GM18508 (cell line): ENCODE data around the gene TBC1D4.

Experiments used
- ATAC-seq: cut with Tn5 transposase; IDR thresholded peaks from one replicate; pipeline ENCODE4 v1.9.1; 2021; ENCODE audit warnings: moderate number of reproducible peaks; ENCODE audit not compliant: insufficient read depth, unreplicated experiment

Gene TBC1D4

GRCh38 chr13:75399168-75399878, 82.6 kb downstream of the TBC1D4 start:
- no peak for ATAC-seq

- no peak for ATAC-seq
Measured at GRCh38 chr13:75398072-75398471, 83.9 kb downstream of the TBC1D4 start.

DNA sequence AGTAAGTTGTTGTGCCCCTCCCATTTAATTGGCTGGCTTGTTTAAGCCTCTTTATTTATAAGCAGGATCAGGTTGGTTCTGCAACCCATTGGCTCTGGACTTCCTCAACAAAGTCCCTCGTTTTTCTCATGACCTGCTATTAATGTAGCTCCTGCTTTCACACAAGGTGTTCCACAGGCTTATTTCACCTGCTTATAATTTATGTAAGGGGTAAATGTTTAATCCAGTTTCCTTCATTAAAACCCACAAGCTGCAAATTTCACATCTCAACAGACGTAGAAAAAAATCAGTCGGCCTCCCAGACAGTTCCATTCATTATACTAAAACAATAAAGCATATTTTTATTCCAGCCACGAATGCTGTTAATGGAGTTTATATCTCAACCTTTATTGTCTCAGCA, 86.1 kb downstream of the TBC1D4 start:
- no peak for ATAC-seq

DNA sequence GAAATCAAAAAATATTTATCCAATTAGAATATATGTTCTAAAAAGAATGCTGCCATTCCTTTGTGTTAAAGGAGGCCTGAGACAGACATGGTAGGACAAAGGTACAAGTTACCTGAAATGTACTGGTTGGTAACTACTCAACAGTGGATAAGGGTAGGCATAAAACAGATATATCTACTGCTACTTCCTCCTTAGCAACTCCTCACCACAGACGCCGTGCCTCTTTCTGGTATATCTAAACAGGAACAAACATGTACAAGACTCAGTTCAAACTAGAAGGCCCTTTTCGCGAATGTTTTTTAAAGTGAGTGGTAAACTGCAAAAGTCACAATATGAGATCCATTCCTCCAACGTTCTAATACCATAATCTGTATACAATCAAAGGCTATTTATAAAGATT, 86.9 kb downstream of the TBC1D4 start:
- no peak for ATAC-seq

DNA sequence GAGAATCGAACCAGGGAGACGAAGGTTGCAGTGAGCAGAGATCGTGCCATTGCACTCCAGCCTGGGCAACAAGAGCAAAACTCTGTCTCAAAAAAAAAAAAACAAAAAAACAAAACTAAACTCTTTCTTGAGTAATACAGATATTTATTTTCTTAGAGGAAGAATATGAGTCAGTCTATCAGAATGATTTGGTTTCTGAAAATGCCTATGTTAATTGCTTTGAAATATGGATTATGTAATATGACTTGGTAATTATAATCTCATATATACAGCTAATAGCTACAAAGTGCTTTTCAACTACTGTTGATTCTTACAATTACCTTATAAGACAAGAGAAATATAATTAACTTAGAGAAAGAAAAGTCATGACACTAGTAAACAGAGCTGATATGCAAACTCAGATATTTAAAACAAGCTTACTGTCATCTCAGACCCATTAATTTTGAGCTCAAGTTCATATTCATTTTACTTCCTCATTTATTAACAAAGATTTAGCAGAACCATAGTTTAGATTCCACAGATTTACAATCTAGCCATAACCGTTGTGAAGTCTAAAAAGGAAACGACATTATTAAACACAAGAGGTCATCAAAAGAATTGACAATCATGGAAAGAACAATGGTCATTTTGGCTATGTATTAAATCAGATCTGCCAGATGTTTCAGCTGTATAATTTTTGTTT, 88.0 kb downstream of the TBC1D4 start:
- ATAC-seq, result no peak

GRCh38 chr13:75391432-75392100, 90.4 kb downstream of the TBC1D4 start:
- ATAC-seq, result no peak

GRCh38 chr13:75390229-75390628, 91.7 kb downstream of the TBC1D4 start:
- no peak for ATAC-seq

DNA sequence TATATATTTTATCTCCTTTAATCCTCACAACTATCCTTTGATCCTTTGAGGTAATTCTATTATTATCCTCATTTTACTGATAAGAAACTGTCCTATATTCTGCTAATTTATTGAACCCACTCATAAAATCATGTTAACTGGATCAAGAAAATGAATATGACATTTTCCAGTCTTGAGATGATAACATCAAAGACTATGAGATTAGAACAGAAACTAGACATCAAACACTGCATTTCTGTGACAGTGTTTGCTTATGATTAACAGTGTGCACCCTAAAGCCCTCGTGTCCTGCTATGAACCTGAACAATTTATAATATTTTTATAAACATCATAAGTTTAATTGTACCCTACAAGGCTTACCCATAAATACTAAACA, 96.3 kb downstream of the TBC1D4 start:
- no peak for ATAC-seq

- no peak for ATAC-seq
Measured at GRCh38 chr13:75384879-75385707, 96.9 kb downstream of the TBC1D4 start.

DNA sequence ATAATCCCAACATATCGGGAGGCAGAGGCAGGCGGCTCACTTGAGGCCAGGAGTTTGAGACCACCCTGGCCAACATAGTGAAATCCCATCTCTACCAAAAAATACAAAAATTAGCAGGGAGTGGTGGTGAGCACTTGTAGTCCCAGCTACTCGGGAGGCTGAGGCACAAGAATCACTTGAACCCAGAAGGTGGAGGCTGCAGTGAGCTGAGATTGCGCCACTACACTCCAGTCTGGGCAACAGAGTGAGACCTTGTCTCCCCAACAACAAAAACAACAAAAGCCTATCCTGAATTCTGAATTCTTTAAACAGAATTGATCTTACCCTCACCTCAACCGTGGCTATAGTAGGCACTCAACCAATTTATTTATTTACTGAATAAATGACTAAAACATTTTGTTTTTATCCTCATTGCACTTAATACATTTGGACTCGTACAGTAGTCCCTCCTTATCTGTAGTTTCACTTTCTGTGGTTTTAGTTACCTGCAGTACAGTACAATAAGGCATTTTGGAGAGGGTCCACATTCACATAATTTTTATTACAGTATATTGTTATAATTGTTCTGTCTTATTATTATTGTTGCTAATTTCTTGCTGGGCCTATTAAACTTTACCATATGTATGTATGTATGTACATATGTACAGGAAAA, 98.8 kb downstream of the TBC1D4 start:
- ATAC-seq, result no peak

DNA sequence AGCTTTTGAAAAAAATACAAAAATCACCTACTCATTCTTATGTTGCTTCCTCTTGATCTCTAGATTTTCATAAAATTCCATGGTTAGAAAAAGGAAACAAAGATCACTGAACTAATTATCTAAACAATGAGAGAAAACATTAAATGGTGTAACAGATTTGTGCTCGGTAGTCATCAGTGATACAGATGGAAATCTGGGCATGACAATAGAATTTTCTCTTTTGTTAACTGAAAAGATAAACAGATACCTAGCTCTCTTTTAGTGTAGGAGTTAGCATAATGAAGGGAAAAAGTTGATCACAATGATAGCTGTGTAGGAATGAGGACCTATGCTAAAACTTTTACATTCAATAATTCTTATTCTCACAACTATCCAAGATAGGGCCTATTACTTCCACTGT, 103.7 kb downstream of the TBC1D4 start:
- ATAC-seq, result no peak

GRCh38 chr13:75376792-75377402, 105.1 kb downstream of the TBC1D4 start:
- no peak for ATAC-seq

GRCh38 chr13:75375329-75375728, 106.6 kb downstream of the TBC1D4 start:
- ATAC-seq, result no peak

DNA sequence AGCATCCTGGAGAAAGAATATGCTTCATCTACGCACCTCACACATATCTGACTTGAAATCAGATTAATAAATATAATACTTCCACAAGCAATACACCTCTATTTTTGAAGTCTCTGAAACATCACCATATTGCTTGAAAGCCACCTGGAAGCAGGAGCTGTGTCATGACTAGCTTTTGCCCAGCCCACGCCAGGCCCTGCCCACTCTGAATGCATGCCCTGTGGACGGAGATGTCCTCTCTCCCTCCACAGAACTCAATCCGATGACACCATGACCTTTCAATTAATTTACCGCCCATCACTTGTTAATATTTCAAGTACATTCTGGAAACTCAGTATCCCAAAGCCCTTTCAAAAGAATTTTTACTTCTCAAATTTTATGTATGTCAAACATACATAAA, 108.0 kb downstream of the TBC1D4 start:
- no peak for ATAC-seq

GRCh38 chr13:75372923-75373841, 108.8 kb downstream of the TBC1D4 start:
- ATAC-seq, result no peak

DNA sequence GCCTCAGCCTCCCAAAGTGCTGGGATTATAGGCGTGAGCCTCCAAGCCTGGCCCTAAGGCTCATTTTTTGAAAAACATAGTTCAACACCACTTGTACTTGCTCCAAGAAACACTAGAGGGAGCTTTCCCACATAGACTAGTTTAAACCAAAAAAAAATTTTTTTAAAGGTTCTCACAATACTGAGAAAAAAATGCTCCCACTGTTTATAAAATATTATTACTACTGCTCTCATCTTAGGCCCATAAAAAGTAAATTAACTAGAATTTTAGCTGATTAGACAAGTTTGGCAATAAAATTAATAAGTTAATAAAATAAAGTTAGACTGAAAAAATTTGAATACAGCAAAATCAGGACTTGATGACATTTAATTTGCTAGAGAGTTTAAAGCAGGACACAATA, 109.5 kb downstream of the TBC1D4 start:
- ATAC-seq, result peak; percentile 54

DNA sequence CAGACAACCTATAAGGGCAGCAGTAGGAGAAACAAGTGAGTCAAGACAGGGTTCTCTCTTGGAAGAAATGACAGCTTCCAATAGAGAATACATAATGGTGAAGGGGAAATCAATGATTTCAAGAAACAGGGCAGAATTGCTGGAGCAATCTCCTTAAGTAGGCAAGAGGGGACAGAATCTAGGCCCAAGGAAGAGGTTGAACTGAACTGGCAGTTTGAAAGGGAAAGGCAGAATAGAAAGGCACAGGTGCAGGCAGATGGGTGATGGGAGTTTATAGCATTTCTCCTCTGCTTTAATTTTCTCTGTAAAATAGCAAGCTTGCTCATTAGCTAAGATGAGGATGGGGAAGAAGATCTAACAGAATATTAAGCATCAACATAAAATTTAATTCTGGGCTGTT, 110.8 kb downstream of the TBC1D4 start:
- no peak for ATAC-seq

GRCh38 chr13:75370774-75371173, 111.2 kb downstream of the TBC1D4 start:
- no peak for ATAC-seq

- no peak for ATAC-seq
Measured at GRCh38 chr13:75369981-75370380, 112.0 kb downstream of the TBC1D4 start.
